Activated CD4-positive, alpha-beta T cell treated with anti-CD3 and anti-CD28 coated beads, Interleukin-2, Interleukin-6, amounts not matched to agents 100 ng/mL and 50 ng/mL, durations not matched to agents 16 hours and 8 hours (primary cell): ENCODE measurements around the gene TPSD1.
A peak's percentile ranks its signal among the peaks of the same experiment; 100 is the strongest.
"Not testable (repeated sequence)": the region's sequence is repeated elsewhere in the genome, so short reads cannot be mapped to it uniquely, and the experiment has no call there.

Experiments
- DNase-seq: peaks from one replicate; pipeline ENCODE4 v3.0.0-alpha.2; 2020

Gene TPSD1

GRCh38 chr16:1283996-1284616 is 28.2 kb downstream of the TPSD1 start:
- DNase-seq = no peak

GRCh38 chr16:1285669-1286512 is 30.0 kb downstream of the TPSD1 start:
- no peak for DNase-seq

- DNase-seq = no peak
These were observed 30.7 kb downstream of the TPSD1 start for GRCh38 chr16:1286513-1287094.

- DNase-seq = no peak
These were observed 32.3 kb downstream of the TPSD1 start for GRCh38 chr16:1287982-1288670.

- DNase-seq = no peak
These were observed 33.1 kb downstream of the TPSD1 start for GRCh38 chr16:1288813-1289476.

- no peak for DNase-seq
These were observed 33.6 kb downstream of the TPSD1 start for GRCh38 chr16:1289477-1289866.

- no peak for DNase-seq
These were observed 34.2 kb downstream of the TPSD1 start for GRCh38 chr16:1290063-1290501.

- DNase-seq = no peak
These were observed 35.1 kb downstream of the TPSD1 start for GRCh38 chr16:1290860-1291575.

- DNase-seq = no peak
These were observed 35.7 kb downstream of the TPSD1 start for GRCh38 chr16:1291576-1291974.

GRCh38 chr16:1292208-1292607 is 36.3 kb downstream of the TPSD1 start:
- not testable (repeated sequence) for DNase-seq

GRCh38 chr16:1292808-1293207 is 36.9 kb downstream of the TPSD1 start:
- DNase-seq = not testable (repeated sequence)

- DNase-seq = no peak
These were observed 38.2 kb downstream of the TPSD1 start for GRCh38 chr16:1293921-1294656.

- DNase-seq = no peak
These were observed 39.6 kb downstream of the TPSD1 start for GRCh38 chr16:1295465-1295864.

GRCh38 chr16:1296688-1297017 is 40.8 kb downstream of the TPSD1 start:
- DNase-seq = not testable (repeated sequence)

GRCh38 chr16:1297018-1297696 is 41.3 kb downstream of the TPSD1 start:
- DNase-seq = peak; percentile 38

- no peak for DNase-seq
These were observed 42.5 kb downstream of the TPSD1 start for GRCh38 chr16:1298406-1298805.

- no peak for DNase-seq
These were observed 43.4 kb downstream of the TPSD1 start for GRCh38 chr16:1299012-1299867.

- DNase-seq = no peak
These were observed 44.0 kb downstream of the TPSD1 start for GRCh38 chr16:1299868-1300203.

GRCh38 chr16:1300664-1301476 is 45.0 kb downstream of the TPSD1 start:
- peak; percentile 84 for DNase-seq
